MM.1S (cell line): ENCODE data around the gene ZPBP.
A peak's percentile ranks its signal among the peaks of the same experiment; 100 is the strongest.

Experiments
- DNase-seq: peaks from one replicate; pipeline ENCODE4 v3.0.0-alpha.2; 2015
- H2AFZ ChIP-seq: fragments of 300-600 bp; sonication (generic); 2 replicates; pipeline ENCODE4 v1.6.0; 2016; ENCODE audit warnings: antibody characterized with exemption, low read length
- H3F3A ChIP-seq: fragments of 300-600 bp; sonication (generic); 2 replicates; pipeline ENCODE4 v1.6.1; 2016; ENCODE audit warnings: mild to moderate bottlenecking, antibody characterized with exemption, low read length, moderate library complexity, mixed read lengths; ENCODE audit not compliant: insufficient read depth
- H3K27ac ChIP-seq: fragments of 300-600 bp; sonication (generic); 2 replicates; pipeline ENCODE4 v1.5.1; 2016; ENCODE audit warnings: mild to moderate bottlenecking, low read length
- H3K27me3 ChIP-seq: fragments of 300-600 bp; sonication (generic); replicated peaks from 2 replicates; pipeline ENCODE4 v1.6.0; 2016; ENCODE audit warnings: low read length; ENCODE audit not compliant: insufficient read depth
- H3K36me3 ChIP-seq: fragments of 300-600 bp; sonication (generic); replicated peaks from 2 replicates; pipeline ENCODE4 v1.6.1; 2016; ENCODE audit warnings: mild to moderate bottlenecking, low read length, mixed read lengths; ENCODE audit not compliant: insufficient read depth
- H3K4me1 ChIP-seq: fragments of 300-600 bp; sonication (generic); 2 replicates; pipeline ENCODE4 v1.6.1; 2016; ENCODE audit warnings: low read length, mixed read lengths
- H3K4me2 ChIP-seq: fragments of 300-600 bp; sonication (generic); 2 replicates; pipeline ENCODE4 v1.6.0; 2016; ENCODE audit warnings: low read depth, low read length
- H3K4me3 ChIP-seq: fragments of 300-600 bp; sonication (generic); 2 replicates; pipeline ENCODE4 v1.5.1; 2016; ENCODE audit warnings: low read length, mixed read lengths
- H3K79me2 ChIP-seq: fragments of 300-600 bp; sonication (generic); 2 replicates; pipeline ENCODE4 v1.6.1; 2016; ENCODE audit warnings: mixed run types, low read length, mixed read lengths
- H3K9ac ChIP-seq: fragments of 300-600 bp; sonication (generic); 2 replicates; pipeline ENCODE4 v1.6.1; 2016; ENCODE audit warnings: low read length, mixed read lengths
- H3K9me2 ChIP-seq: fragments of 300-600 bp; sonication (generic); replicated peaks from 2 replicates; pipeline ENCODE4 v1.6.1; 2016; ENCODE audit warnings: mild to moderate bottlenecking, low read length, mixed read lengths; ENCODE audit not compliant: insufficient read depth
- H3K9me3 ChIP-seq: fragments of 300-600 bp; sonication (generic); replicated peaks from 2 replicates; pipeline ENCODE4 v1.6.1; 2016; ENCODE audit warnings: mild to moderate bottlenecking, low read length, mixed read lengths; ENCODE audit not compliant: insufficient read depth
- H4K20me1 ChIP-seq: fragments of 300-600 bp; sonication (generic); 2 replicates; pipeline ENCODE4 v1.6.1; 2016; ENCODE audit warnings: mild to moderate bottlenecking, low read length, moderate library complexity, mixed read lengths; ENCODE audit not compliant: insufficient read depth
- EZH2 ChIP-seq: fragments of 300-600 bp; sonication (generic); optimal IDR thresholded peaks from 2 replicates; pipeline ENCODE3; 2017; ENCODE audit warnings: low read depth, mild to moderate bottlenecking, antibody characterized with exemption, low read length, mixed read lengths
- EZH2phosphoT487 ChIP-seq: fragments of 300-600 bp; sonication (generic); IDR thresholded peaks from 2 replicates; pipeline ENCODE4 v1.6.1; 2018; ENCODE audit warnings: antibody characterized with exemption, low read length
- TF ChIP-seq, protein P1 (sequence below): fragments of 300-600 bp; sonication (generic); IDR thresholded peaks from 2 replicates; pipeline ENCODE4 v1.5.1; 2016; ENCODE audit warnings: antibody characterized with exemption, low read length, mixed read lengths

The ZPBP gene

DNA sequence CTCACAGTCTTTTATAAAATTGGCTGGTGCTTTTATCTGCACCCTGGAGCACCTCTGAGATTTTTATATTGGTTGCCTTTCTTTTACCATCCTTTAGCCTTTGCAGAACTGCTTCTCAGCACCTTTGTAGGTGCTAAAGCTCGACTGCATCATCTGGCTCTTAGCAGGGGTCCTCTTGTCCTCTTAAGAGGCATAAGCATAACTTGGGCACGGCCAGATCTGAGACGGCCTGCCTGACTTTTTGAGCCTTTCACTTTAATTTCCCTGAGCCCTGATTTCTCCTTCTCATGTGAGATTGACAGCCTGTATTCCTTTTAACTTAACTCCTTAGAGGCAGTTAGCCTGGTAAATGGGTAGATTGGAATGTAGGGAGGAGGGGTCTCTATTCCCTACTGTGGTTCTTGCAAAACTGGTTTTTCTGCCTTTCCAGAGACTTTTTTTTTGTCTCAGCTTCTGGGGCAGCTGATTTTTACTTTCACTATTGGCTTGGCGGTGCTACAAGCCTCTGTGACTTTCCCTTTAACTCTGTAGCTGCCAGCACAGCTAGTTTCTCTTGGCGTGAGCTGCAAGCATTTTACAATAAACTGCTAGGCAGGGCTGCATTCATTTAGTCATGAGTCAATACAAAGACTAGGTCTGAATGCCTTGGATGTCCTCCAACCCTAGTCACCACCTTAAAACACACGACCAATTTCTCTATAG is 24.0 kb downstream of the ZPBP start:
- no peak overlapping the region for H3K9ac ChIP-seq
- peak; percentile 52 for DNase-seq

GRCh38 chr7:50068026-50068425 is 25.0 kb downstream of the ZPBP start:
- peak; percentile 7 for DNase-seq
- peaks cover 9% of the 10 kb centered on the region; the same call in 1 of the 2 replicates for H3K27me3 ChIP-seq

More for the DNA sequence above, 24.0 kb downstream of the ZPBP start:
- Histone ChIP-seq H4K20me1 (no peaks in the 10 kb centered on the region), H3K4me2 (peak overlapping the region; percentile 64), H3F3A (no peaks in the 10 kb centered on the region), H3K36me3 (no peaks in the 10 kb centered on the region), H3K4me1 (peaks cover 8% of the 10 kb centered on the region; the same call in 1 of the 2 replicates), H3K79me2 (no peaks in the 10 kb centered on the region), H2AFZ (no peak overlapping the region), H3K9me2 (no peaks in the 10 kb centered on the region), H3K27me3 (peaks cover 9% of the 10 kb centered on the region; the same call in 1 of the 2 replicates), H3K9me3 (no peaks in the 10 kb centered on the region), H3K27ac (no peak overlapping the region), H3K4me3 (peak overlapping the region; percentile 39)
- no peak for TF ChIP-seq EZH2
- TF ChIP-seq, protein P1, sequence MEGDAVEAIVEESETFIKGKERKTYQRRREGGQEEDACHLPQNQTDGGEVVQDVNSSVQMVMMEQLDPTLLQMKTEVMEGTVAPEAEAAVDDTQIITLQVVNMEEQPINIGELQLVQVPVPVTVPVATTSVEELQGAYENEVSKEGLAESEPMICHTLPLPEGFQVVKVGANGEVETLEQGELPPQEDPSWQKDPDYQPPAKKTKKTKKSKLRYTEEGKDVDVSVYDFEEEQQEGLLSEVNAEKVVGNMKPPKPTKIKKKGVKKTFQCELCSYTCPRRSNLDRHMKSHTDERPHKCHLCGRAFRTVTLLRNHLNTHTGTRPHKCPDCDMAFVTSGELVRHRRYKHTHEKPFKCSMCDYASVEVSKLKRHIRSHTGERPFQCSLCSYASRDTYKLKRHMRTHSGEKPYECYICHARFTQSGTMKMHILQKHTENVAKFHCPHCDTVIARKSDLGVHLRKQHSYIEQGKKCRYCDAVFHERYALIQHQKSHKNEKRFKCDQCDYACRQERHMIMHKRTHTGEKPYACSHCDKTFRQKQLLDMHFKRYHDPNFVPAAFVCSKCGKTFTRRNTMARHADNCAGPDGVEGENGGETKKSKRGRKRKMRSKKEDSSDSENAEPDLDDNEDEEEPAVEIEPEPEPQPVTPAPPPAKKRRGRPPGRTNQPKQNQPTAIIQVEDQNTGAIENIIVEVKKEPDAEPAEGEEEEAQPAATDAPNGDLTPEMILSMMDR, result no peak
- no peak for TF ChIP-seq EZH2phosphoT487

GRCh38 chr7:50062951-50063350 is 30.1 kb downstream of the ZPBP start:
- Histone ChIP-seq H3K9me3 (no peaks in the 10 kb centered on the region), H3K9me2 (no peaks in the 10 kb centered on the region), H3K79me2 (no peaks in the 10 kb centered on the region), H3F3A (no peaks in the 10 kb centered on the region), H3K27ac (no peak overlapping the region), H3K4me2 (no peak overlapping the region), H3K27me3 (no peaks in the 10 kb centered on the region), H4K20me1 (no peaks in the 10 kb centered on the region), H3K4me1 (no peaks in the 10 kb centered on the region), H3K9ac (no peak overlapping the region), H3K36me3 (no peaks in the 10 kb centered on the region), H3K4me3 (no peak overlapping the region), H2AFZ (no peak overlapping the region)
- no peak for DNase-seq
- TF ChIP-seq EZH2phosphoT487 (no peak), EZH2 (no peak)
- TF ChIP-seq, protein P1, result no peak

More at GRCh38 chr7:50068026-50068425, 25.0 kb downstream of the ZPBP start:
- H3K9me2 ChIP-seq, result no peaks in the 10 kb centered on the region
- no peaks in the 10 kb centered on the region for H3K36me3 ChIP-seq
- no peak overlapping the region for H3K4me3 ChIP-seq
- TF ChIP-seq, protein P1, result peak; percentile 21
- TF ChIP-seq EZH2 (no peak), EZH2phosphoT487 (no peak)
- no peak overlapping the region for H3K4me2 ChIP-seq
- H3K79me2 ChIP-seq, result no peaks in the 10 kb centered on the region
- H3K27ac ChIP-seq, result no peak overlapping the region
- H3K9me3 ChIP-seq, result no peaks in the 10 kb centered on the region
- H3F3A ChIP-seq, result no peaks in the 10 kb centered on the region
- no peak overlapping the region for H2AFZ ChIP-seq
- no peak overlapping the region for H3K9ac ChIP-seq
- no peaks in the 10 kb centered on the region for H4K20me1 ChIP-seq
- H3K4me1 ChIP-seq, result peaks cover 8% of the 10 kb centered on the region; the same call in 1 of the 2 replicates
